Kidney epithelial cell (primary cell): ENCODE results near the gene CEBPE. TPM values are rescaled to one million over a fixed set of nuclear protein-coding genes. Genes with fewer than 3 reads are reported as not detected.

Source experiments
- DNase-seq: peaks from one replicate; pipeline ENCODE4 v3.0.0-alpha.2; 2010; ENCODE audit warnings: low read depth
- H3K27me3 ChIP-seq: 2 replicates; pipeline ENCODE4 v1.6.0; 2011; ENCODE audit warnings: low read length; ENCODE audit not compliant: control insufficient read depth, insufficient read depth
- H3K36me3 ChIP-seq: 2 replicates; pipeline ENCODE4 v1.5.1; 2011; ENCODE audit warnings: low read length; ENCODE audit not compliant: control insufficient read depth, insufficient read depth
- H3K4me3 ChIP-seq: 2 replicates; pipeline ENCODE4 v1.5.1; 2011; ENCODE audit warnings: low read depth, mild to moderate bottlenecking, control low read depth, low read length
- total RNA-seq: library from RNA; depleted of rRNA; stranded (reverse); fragments of >200 nt; gene quantifications from 2 replicates; pipeline ENCODE4 v1.2.3, GENCODE V29; 2015
- TF ChIP-seq, protein P1 (sequence below): IDR thresholded peaks from 2 replicates; pipeline ENCODE4 v1.5.1; 2011; ENCODE audit warnings: mild to moderate bottlenecking, moderate library complexity, low read length, control low read depth, inconsistent platforms; ENCODE audit not compliant: insufficient read depth, poor library complexity, severe bottlenecking

Gene CEBPE
- total RNA-seq, 1 donor from 2014 or later, result not detected

DNA sequence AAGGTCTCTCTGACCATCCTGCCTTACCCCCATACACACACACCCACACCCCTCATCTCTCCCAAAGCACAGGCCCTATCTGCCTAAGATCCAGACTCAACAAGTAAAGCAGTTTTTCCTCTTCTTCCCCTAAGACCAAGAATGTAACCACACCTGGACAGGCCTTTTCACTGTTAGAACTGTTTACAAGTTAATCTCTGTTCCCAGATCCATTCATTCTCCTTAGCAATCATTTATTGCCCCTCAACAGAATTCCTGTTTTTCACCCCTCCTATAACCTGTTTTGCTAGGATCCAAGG lies 12.4 kb downstream of the CEBPE start:
- Histone ChIP-seq H3K36me3 (no peaks in the 10 kb centered on the region), H3K4me3 (no peak overlapping the region), H3K27me3 (peaks cover 6% of the 10 kb centered on the region)
- DNase-seq, result no peak
- TF ChIP-seq, protein P1, sequence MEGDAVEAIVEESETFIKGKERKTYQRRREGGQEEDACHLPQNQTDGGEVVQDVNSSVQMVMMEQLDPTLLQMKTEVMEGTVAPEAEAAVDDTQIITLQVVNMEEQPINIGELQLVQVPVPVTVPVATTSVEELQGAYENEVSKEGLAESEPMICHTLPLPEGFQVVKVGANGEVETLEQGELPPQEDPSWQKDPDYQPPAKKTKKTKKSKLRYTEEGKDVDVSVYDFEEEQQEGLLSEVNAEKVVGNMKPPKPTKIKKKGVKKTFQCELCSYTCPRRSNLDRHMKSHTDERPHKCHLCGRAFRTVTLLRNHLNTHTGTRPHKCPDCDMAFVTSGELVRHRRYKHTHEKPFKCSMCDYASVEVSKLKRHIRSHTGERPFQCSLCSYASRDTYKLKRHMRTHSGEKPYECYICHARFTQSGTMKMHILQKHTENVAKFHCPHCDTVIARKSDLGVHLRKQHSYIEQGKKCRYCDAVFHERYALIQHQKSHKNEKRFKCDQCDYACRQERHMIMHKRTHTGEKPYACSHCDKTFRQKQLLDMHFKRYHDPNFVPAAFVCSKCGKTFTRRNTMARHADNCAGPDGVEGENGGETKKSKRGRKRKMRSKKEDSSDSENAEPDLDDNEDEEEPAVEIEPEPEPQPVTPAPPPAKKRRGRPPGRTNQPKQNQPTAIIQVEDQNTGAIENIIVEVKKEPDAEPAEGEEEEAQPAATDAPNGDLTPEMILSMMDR, result no peak

DNA sequence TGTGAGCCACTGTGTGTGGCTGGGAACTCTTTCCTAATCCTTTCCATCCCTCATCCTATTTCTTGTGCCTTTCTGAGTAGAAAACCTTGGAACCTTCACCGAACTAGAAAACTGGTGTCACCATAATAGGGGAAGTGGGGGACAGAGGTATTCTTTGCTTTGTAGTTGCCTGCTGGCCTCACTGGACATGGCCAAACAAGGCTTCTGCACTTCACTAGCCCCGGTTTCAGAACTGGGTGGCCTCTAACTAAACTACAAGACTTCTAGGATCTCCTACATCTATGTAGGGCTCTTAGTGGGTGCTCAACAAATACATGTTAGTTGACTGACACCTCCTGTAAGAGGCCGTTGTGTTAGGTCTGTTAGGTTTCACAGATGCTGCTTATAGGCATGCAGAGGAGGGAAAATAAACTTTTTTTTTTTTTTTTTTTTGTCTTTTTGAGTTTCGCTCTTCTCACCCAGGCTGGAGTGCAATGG lies 13.7 kb downstream of the CEBPE start:
- Histone ChIP-seq H3K4me3 (no peak overlapping the region), H3K36me3 (no peaks in the 10 kb centered on the region), H3K27me3 (no peaks in the 10 kb centered on the region)
- no peak for DNase-seq
- TF ChIP-seq, protein P1, result no peak

DNA sequence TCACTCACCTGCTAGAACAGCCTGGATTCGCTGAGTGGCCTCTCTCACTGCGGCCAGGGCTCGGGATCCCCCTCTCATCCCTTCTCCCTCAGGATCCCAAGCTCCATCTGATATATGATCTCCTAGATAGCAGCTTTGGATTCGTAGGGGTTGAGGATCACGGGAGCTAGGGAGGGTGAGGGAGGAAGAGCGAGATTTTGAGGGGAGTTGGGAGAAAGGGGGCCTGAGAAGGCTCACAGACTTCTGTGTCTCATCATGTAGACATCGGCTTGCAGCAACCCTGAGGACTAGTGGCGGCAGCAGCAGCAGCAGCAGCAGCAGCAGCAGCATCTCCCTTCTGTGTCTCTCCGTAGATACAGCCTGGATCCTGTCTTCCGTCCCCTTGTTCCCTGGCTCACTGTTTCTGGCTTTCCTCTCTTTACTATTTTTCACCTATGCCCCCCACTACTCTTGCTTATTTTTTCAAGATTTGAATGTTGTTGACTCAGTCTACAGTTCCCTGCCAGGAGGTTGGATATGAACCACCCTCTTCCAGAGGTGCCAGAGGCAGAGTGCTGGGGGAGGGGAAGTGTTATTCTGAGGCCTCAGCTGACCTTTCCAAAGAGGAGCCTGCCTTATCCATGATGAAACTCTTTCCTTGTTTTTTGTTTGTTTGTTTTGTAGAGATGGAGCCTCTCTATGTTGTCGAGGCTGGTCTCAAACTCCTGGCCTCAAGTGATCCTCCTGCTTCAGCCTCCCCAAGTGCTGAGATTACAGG lies 14.3 kb downstream of the CEBPE start, which contains the start of gene CIROP:
TSS of gene CIROP (minus strand) at position 399 of the 757 bp plus-strand sequence. CDS start at position 330, 69 bp downstream.
- Histone ChIP-seq H3K27me3 (no peaks in the 10 kb centered on the region), H3K36me3 (no peaks in the 10 kb centered on the region), H3K4me3 (no peak within 1 kb of the TSS)
- DNase-seq, result no peak
- TF ChIP-seq, protein P1, result no peak

DNA sequence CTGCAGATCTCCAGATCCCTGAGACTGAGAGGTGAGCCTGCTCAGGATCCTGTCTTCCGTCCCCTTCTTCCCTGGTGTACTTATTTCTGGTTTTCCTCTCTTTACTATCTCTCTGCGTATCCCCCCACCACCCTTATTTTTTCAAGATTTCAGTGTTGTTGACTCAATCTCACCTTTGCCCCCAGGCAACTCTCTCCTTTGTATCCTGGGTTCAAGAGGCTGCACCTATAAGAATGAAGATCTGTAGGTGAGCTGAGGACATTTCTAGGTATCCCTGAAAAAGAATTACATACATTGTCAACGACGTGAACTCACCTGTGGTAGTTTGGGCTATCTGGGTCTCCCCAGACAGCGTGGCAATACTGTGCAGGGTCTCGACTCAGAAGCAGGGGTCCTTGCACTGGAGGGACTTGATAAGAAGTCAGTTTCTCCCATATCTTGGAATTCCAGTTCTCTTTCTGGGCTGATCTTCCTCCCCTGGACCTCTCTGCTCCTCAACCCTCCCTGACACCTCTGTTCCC lies 14.9 kb downstream of the CEBPE start:
- TF ChIP-seq, protein P1, result no peak
- no peak for DNase-seq
- Histone ChIP-seq H3K36me3 (no peaks in the 10 kb centered on the region), H3K27me3 (no peaks in the 10 kb centered on the region), H3K4me3 (no peak overlapping the region)

DNA sequence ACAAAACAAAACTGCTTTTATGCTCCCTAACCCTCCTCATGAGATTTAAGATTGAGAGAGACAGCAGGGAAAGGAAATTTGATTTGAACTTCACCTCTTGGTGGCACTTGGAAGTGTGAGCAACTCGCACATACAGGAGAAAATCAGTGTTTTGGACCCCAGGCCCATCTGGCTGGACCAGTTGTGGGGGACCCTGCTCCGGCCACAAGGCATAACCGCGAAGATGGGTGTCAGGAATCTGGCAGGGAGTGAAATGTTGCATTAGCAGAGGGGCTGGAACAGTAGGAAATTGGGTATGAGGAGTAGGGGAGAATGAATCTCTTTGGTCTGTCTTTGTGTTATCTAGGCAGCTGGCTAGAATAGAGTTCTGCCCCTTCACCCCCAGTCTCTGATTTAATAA lies 15.5 kb downstream of the CEBPE start:
- H3K36me3 ChIP-seq, result no peaks in the 10 kb centered on the region
- H3K4me3 ChIP-seq, result no peak overlapping the region
- no peak for DNase-seq
- TF ChIP-seq, protein P1, result no peak
- H3K27me3 ChIP-seq, result no peaks in the 10 kb centered on the region
